ENCODE results near the gene DCUN1D3.
A peak's percentile ranks its signal among the peaks of the same experiment; 100 is the strongest.

Gene DCUN1D3

DNA sequence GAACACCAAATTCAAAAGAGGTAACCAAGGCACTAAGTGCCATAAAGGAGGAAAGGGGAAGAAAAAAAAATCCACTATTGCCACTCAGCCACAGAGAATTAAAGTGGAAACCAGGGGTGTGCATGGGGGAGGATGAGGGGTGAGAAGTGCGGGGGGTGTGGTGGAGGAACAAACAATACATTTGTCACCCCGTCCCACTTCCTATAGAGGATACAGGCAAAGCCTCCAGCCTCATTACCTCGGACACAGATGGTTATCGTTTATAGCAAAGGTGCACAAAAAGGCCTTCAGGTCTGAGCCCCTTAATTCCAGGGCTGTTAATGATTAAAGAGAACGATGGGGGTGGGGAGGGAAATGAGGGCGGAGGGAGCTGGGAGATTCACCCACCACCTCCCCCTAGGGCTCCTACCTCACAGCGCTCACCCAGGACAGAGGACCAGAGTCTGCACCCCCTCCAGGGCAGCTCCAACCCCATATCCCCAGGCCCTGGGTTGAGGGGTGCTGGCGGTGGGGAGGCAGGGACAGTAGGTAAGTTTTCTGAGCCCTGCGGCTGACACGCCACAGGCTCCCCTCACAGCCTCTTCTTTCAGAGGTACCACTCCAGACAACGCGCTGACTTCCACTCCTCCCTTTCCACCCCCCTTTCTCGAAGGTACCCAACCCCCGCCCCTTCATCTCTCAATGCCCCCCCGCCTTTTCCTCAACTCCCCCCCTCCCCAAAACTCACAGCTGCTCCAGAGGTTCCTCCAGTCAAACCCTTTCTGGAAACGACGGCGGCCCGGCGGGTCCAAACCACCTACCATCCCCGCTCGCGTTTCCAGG lies 470 bp downstream of the DCUN1D3 start:
- Histone ChIP-seq H3K4me1 (ENCODE audit: control insufficient read depth, insufficient read depth, low read length) (peaks cover 45% of the 10 kb centered on the region), H3K27me3 (ENCODE audit: control insufficient read depth, insufficient read depth, low read length) (no peaks in the 10 kb centered on the region), H3K36me3 (ENCODE audit: control insufficient read depth, insufficient read depth, low read length) (no peaks in the 10 kb centered on the region)

DNA sequence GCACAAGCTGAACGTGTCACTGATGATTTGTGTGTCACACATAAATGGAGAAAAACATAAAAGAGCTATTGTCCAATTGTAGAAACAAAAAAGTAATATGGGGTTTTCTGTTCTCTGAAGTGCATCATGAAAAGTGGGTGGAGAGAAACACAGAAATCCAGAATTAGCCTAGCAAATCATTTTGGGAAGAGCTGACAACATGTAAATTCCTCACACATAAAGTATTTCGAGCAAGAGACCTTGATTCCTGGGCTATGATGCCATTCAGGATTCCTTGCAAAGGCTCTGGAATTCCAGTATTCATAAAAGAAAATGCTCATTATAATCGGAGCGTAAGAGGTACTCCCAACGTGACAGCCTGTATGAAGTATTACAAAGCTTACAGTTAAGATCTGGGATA lies 1.1 kb downstream of the DCUN1D3 start:
- Histone ChIP-seq H3K27me3 (ENCODE audit: control insufficient read depth, insufficient read depth, low read length) (no peaks in the 10 kb centered on the region), H3K4me3 (ENCODE audit: low read length) (peak overlapping the region; percentile 53), H3K9ac (ENCODE audit: low read length) (peak overlapping the region; percentile 93), H3K36me3 (ENCODE audit: control insufficient read depth, insufficient read depth, low read length) (no peaks in the 10 kb centered on the region), H3K4me1 (ENCODE audit: control insufficient read depth, insufficient read depth, low read length) (peaks cover 39% of the 10 kb centered on the region), H3K9me3 (ENCODE audit: control insufficient read depth, low read length) (no peaks in the 10 kb centered on the region)

More for the DNA sequence above, 470 bp downstream of the DCUN1D3 start:
- Histone ChIP-seq H3K9me3 (ENCODE audit: control insufficient read depth, low read length) (no peaks in the 10 kb centered on the region), H3K9ac (ENCODE audit: low read length) (peak overlapping the region; percentile 93), H3K4me3 (ENCODE audit: low read length) (peak overlapping the region; percentile 53)

DNA sequence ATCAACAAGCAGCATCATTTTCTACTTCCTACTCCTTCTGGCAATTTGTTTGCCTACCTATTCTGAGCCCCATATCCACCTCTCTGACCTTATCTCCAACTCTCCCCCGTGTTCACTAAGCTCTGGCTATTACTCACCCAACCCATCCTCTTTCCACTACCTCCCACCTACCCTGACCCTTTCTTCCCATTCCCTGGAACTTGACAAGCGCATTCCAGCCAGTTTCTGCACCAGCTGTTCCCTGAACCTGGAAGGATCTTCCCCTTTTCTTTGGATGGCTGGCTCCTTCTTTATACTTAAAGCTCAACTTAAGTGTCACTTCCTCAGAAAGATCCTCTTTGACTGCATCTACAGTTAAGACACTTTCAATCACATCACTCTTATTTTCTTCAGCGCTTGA lies 2.2 kb downstream of the DCUN1D3 start:
- H3K9ac ChIP-seq (ENCODE audit: low read length) = no peak overlapping the region
- peaks cover 32% of the 10 kb centered on the region for H3K4me1 ChIP-seq (ENCODE audit: control insufficient read depth, insufficient read depth, low read length)
- H3K4me3 ChIP-seq (ENCODE audit: low read length) = no peak overlapping the region
- no peaks in the 10 kb centered on the region for H3K9me3 ChIP-seq (ENCODE audit: control insufficient read depth, low read length)
- no peaks in the 10 kb centered on the region for H3K36me3 ChIP-seq (ENCODE audit: control insufficient read depth, insufficient read depth, low read length)
- H3K27me3 ChIP-seq (ENCODE audit: control insufficient read depth, insufficient read depth, low read length) = no peaks in the 10 kb centered on the region

DNA sequence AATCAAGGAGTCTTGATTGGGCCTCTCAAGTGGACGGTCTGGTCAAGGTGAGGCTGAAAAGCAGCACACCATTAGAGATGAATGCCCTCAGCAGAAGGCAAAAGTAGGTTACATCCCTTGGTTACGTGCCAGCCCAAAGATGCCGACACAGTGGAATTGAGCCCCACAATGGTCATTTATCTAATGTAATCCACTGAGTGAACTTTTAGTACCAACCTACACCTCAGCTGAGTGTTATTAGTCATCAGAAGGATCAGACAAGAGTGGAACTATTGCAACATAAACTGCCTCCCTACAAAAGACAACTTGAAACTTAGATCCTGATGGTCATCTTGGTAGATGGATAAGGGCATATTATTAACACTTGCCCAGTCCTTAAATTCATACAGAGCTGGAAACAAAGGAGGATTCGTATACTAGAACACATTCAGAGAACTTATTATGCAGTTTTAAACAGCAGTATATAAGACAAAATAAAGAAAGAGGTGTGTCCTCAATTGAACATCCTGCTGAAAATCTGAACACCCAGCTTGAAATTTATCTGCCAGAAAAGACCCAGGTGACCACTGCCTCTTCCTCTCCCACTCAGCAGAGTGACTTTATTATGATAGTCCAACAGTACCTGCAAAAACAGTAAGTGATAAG lies 2.8 kb downstream of the DCUN1D3 start:
- Histone ChIP-seq H3K27me3 (ENCODE audit: control insufficient read depth, insufficient read depth, low read length) (no peaks in the 10 kb centered on the region), H3K4me1 (ENCODE audit: control insufficient read depth, insufficient read depth, low read length) (peaks cover 28% of the 10 kb centered on the region), H3K4me3 (ENCODE audit: low read length) (no peak overlapping the region), H3K9me3 (ENCODE audit: control insufficient read depth, low read length) (no peaks in the 10 kb centered on the region), H3K36me3 (ENCODE audit: control insufficient read depth, insufficient read depth, low read length) (no peaks in the 10 kb centered on the region), H3K9ac (ENCODE audit: low read length) (no peak overlapping the region)

DNA sequence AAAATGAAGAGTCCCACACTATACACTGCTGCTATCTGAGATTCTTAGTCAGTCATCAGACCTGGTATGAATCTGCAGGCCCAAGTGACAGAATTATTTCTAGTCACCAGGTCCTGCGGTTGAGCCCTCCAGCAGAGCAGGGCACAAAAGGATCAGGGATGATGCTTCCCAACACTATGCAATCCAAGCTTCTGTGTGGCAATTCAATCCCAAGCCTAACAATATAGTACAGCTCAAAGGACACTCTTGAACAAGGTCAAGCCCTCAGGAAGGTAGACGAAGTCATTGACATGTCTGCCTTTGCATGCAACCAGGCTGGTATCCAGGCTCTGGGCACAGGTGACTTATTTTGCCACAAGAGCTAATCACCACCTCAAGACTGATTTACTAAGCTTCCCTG lies 5.8 kb downstream of the DCUN1D3 start:
- Histone ChIP-seq H3K9ac (ENCODE audit: low read length) (no peak overlapping the region), H3K9me3 (ENCODE audit: control insufficient read depth, low read length) (no peaks in the 10 kb centered on the region), H3K36me3 (ENCODE audit: control insufficient read depth, insufficient read depth, low read length) (no peaks in the 10 kb centered on the region), H3K4me3 (ENCODE audit: low read length) (no peak overlapping the region), H3K4me1 (ENCODE audit: control insufficient read depth, insufficient read depth, low read length) (peaks cover 18% of the 10 kb centered on the region), H3K27me3 (ENCODE audit: control insufficient read depth, insufficient read depth, low read length) (no peaks in the 10 kb centered on the region)

DNA sequence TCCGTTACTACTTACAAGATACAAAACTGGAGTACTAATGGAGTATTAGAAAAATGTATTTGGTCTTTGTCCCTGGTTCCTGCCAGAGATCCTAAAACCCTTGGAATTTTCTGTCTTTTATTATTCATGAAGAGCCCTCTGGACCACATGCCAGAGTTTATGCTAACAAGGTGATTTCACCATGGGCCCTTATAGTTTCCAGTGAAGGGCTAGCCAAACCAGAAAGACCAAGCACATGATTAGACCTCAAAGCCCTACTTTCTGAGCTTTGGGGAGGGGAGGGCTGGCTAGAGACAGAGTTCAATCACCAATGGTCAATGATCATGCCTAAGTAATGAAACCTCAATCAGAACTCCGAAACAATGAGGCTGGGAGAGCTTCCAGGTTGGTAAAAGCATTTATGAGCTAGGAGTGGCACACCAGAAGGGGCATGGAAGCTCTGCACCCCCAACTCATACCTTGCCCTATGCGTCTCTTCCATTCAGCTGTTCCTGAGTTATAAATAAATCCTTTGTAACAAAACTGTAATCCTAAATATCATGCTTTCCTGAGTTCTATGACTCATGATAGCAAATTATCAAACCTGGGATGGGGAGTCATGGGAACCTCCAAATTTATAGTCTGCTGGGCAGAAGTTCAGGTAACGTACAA lies 10.4 kb downstream of the DCUN1D3 start:
- Histone ChIP-seq H3K4me3 (ENCODE audit: low read length) (no peak overlapping the region), H3K4me1 (ENCODE audit: control insufficient read depth, insufficient read depth, low read length) (no peaks in the 10 kb centered on the region), H3K9me3 (ENCODE audit: control insufficient read depth, low read length) (no peaks in the 10 kb centered on the region), H3K9ac (ENCODE audit: low read length) (no peak overlapping the region), H3K36me3 (ENCODE audit: control insufficient read depth, insufficient read depth, low read length) (no peaks in the 10 kb centered on the region), H3K27me3 (ENCODE audit: control insufficient read depth, insufficient read depth, low read length) (no peaks in the 10 kb centered on the region)

DNA sequence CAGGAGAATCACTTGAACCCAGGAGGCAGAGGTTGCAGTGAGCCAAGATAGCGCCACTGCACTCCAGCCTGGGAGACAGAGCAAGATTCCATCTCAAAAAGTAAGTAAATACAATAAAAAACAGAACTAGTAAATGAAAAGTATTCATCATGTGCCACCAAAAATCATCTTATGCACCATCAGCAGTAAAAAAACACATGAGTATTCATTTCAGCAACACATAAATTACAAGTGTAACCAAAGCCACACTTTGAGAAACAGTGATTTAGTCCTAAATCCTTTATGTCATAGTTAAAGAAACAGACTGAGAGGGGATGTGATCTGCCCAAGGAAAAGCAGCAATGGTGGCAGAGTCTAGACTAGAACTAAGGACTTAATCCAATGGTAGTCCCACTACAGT lies 13.0 kb downstream of the DCUN1D3 start:
- Histone ChIP-seq H3K9ac (ENCODE audit: low read length) (no peak overlapping the region), H3K36me3 (ENCODE audit: control insufficient read depth, insufficient read depth, low read length) (no peaks in the 10 kb centered on the region), H3K4me1 (ENCODE audit: control insufficient read depth, insufficient read depth, low read length) (peaks cover 7% of the 10 kb centered on the region)

DNA sequence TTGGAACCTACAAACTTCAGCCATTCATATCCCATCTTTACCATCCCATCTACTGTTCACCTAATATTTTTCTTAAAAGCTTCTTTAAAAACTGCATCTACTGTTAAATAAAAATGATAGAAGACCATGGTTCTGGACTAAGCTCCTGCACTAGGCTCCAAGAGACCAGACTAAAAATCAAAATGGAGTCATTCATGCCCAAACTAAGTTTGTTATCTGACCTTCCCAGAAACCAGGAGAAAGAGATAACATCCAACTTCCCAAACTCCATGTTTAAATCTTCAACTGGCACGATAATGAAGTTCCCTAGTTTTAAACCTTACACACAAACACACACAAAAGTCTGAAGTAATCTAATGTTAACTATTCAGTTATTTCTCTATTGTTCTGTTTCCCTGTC lies 13.8 kb downstream of the DCUN1D3 start:
- Histone ChIP-seq H3K36me3 (ENCODE audit: control insufficient read depth, insufficient read depth, low read length) (no peaks in the 10 kb centered on the region), H3K4me3 (ENCODE audit: low read length) (no peak overlapping the region), H3K4me1 (ENCODE audit: control insufficient read depth, insufficient read depth, low read length) (peaks cover 13% of the 10 kb centered on the region), H3K9ac (ENCODE audit: low read length) (no peak overlapping the region), H3K9me3 (ENCODE audit: control insufficient read depth, low read length) (no peaks in the 10 kb centered on the region), H3K27me3 (ENCODE audit: control insufficient read depth, insufficient read depth, low read length) (no peaks in the 10 kb centered on the region)

More for the DNA sequence above, 13.0 kb downstream of the DCUN1D3 start:
- no peaks in the 10 kb centered on the region for H3K9me3 ChIP-seq (ENCODE audit: control insufficient read depth, low read length)
- no peaks in the 10 kb centered on the region for H3K27me3 ChIP-seq (ENCODE audit: control insufficient read depth, insufficient read depth, low read length)
- H3K4me3 ChIP-seq (ENCODE audit: low read length) = no peak overlapping the region

DNA sequence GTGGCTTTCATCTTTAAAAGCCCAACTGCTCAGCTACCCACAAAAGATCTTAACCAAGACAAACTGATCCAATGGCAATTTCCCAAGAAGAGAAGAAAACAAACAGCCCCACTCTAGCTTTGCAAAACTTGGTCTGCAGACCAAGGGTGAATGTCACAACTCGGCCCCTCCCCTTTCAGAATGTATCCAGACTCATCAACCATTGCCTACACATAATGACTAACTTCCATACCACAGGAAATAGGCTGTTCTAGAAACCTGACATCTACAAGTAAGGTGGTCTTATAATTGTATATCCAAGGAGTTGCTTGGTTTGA lies 16.0 kb downstream of the DCUN1D3 start:
- H3K4me1 ChIP-seq (ENCODE audit: control insufficient read depth, insufficient read depth, low read length) = peaks cover 22% of the 10 kb centered on the region
- no peaks in the 10 kb centered on the region for H3K9me3 ChIP-seq (ENCODE audit: control insufficient read depth, low read length)
- no peaks in the 10 kb centered on the region for H3K27me3 ChIP-seq (ENCODE audit: control insufficient read depth, insufficient read depth, low read length)
- H3K9ac ChIP-seq (ENCODE audit: low read length) = no peak overlapping the region
- no peaks in the 10 kb centered on the region for H3K36me3 ChIP-seq (ENCODE audit: control insufficient read depth, insufficient read depth, low read length)
- no peak overlapping the region for H3K4me3 ChIP-seq (ENCODE audit: low read length)

DNA sequence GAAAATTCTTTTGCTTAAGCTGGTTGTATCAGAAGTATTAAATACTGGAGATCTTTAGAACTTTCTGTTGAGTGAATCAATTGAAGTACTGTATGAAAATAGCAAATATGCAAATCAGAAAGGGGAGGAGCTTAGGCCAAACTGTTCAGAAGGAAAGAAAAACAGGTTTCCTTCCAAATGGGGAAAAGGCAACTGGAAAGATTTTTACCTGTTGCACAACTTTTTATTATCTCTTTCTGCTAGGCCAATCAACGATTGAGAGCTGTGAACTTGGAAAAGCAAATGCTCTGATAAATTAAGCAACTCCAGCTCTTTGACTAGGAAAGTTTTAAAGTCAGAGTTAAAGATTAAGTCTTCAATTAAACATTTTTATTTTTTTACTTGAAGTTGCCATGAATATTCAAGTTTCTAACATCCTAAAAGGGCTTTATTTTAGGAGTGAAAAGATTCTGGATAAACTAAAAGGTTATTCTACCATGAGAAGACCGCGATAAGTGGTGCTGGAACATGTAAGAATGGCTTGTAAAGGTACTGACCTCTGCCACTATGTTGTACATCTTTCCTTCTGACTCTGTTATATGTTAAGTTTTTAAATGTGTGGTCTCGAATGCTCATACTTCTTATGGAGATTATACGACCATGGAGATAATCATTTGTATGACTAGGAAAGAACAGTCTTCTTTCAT lies 16.5 kb downstream of the DCUN1D3 start:
- Histone ChIP-seq H3K4me1 (ENCODE audit: control insufficient read depth, insufficient read depth, low read length) (peaks cover 27% of the 10 kb centered on the region), H3K27me3 (ENCODE audit: control insufficient read depth, insufficient read depth, low read length) (no peaks in the 10 kb centered on the region), H3K4me3 (ENCODE audit: low read length) (no peak overlapping the region), H3K9ac (ENCODE audit: low read length) (no peak overlapping the region), H3K9me3 (ENCODE audit: control insufficient read depth, low read length) (no peaks in the 10 kb centered on the region), H3K36me3 (ENCODE audit: control insufficient read depth, insufficient read depth, low read length) (no peaks in the 10 kb centered on the region)

DNA sequence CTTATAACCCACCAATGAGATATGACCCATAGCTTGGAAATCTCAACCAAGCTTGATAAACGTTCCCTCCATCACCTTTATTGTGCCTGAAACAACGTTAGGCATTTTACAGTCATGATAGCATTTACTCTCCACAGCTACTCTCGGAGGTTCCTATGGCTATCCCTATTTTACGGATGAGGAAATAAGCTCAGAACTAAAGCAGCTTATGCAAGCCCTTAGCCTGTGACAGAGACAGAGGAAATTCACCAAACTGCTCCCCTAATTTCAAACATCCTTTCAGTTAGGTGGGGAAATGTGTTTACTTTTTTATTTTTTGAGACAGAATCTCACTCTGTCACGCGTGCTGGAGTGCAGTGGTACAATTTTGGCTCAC lies 18.7 kb downstream of the DCUN1D3 start:
- no peaks in the 10 kb centered on the region for H3K36me3 ChIP-seq (ENCODE audit: control insufficient read depth, insufficient read depth, low read length)
- no peaks in the 10 kb centered on the region for H3K9me3 ChIP-seq (ENCODE audit: control insufficient read depth, low read length)
- no peak overlapping the region for H3K9ac ChIP-seq (ENCODE audit: low read length)
- H3K27me3 ChIP-seq (ENCODE audit: control insufficient read depth, insufficient read depth, low read length) = no peaks in the 10 kb centered on the region
- peaks cover 29% of the 10 kb centered on the region for H3K4me1 ChIP-seq (ENCODE audit: control insufficient read depth, insufficient read depth, low read length)
- H3K4me3 ChIP-seq (ENCODE audit: low read length) = no peak overlapping the region
